Upper lobe of right lung (tissue), 1 donor: ENCODE data around the gene RAD51B. TPM values are rescaled to one million over a fixed set of nuclear protein-coding genes. Genes with fewer than 3 reads are reported as not detected.
A peak's percentile ranks its signal among the peaks of the same experiment; 100 is the strongest.

Source experiments
- ATAC-seq: fragments of 200-7000 bp; cut with Tn5 transposase; one replicate; pipeline ENCODE4 v1.9.1; 2020; ENCODE audit warnings: mild to moderate bottlenecking, moderate library complexity
- DNase-seq: peaks from one replicate; pipeline ENCODE4 v3.0.0-alpha.2; 2020
- H3K27ac ChIP-seq: fragments of 200-600 bp; one replicate; pipeline ENCODE4 v1.8.0; 2022
- H3K27me3 ChIP-seq: fragments of 200-600 bp; one replicate; pipeline ENCODE4 v1.8.0; 2022; ENCODE audit warnings: mild to moderate bottlenecking
- H3K36me3 ChIP-seq: fragments of 200-600 bp; one replicate; pipeline ENCODE4 v1.8.0; 2022
- H3K4me1 ChIP-seq: fragments of 200-600 bp; one replicate; pipeline ENCODE4 v1.8.0; 2022
- H3K4me3 ChIP-seq: fragments of 200-600 bp; one replicate; pipeline ENCODE4 v1.8.0; 2022; ENCODE audit warnings: mild to moderate bottlenecking
- H3K9me3 ChIP-seq: fragments of 200-600 bp; one replicate; pipeline ENCODE4 v1.8.0; 2022
- intact Hi-C: fragments of 100-400 bp; cut with DNase I; formaldehyde crosslinking; loops from one replicate; pipeline ENCODE4 v1.11.0; 2022
- total RNA-seq: library from RNA; stranded (reverse); fragmentation: NEBNext Ultra II Directional; extraction: Animal tissue kit (Norgen Biotek cat#: 25700); gene quantifications from one replicate; pipeline ENCODE4 v1.2.1, GENCODE V29; 2021
- TF ChIP-seq, protein P1 (sequence below): fragments of 200-600 bp; IDR thresholded peaks from one replicate; pipeline ENCODE4 v1.8.0; 2022; ENCODE audit warnings: antibody characterized with exemption
- donor health status: DM: no; HTN: yes; CAD: no; lungs with severe emphysema.

Gene RAD51B
- total RNA-seq, 1 donor from 2014 or later, result 11.5 TPM

DNA sequence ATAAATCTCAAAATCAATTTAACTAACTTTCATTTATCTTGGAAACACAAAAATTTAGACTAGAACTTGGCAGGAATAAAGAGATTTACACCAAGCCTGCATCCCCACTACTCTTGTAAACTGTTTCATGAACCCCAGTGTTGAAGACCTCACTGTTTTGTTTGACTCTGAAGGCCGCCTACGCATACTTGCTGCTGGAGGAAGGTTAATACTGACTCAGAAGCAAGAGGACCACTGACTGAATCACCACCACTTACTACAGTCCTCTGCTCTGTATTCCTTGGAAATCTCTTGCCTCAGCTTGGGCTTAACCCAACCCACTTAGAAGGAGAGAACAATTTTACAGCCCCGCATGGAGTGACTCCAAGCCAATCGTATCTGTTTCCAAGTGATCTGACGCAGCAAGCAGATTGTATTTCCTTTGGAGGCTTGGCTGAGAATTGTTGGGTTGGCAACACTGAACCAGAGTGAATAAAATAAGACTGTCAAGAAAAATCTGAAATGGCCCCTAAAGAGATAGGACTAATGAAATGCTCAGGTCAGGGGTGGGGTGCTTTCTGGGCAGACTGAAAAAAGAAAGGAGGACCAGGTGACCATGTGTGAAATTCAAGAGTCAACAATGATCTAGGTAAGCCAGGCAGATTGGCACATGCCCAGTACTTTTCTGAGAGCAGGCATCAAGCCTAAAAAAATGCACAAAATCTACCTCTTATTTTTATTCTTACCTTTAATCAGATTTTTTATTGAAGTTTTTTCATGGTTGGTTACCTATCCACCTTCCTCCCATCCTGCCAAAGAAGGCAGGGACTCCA, 724.7 kb downstream of the RAD51B start:
- intact Hi-C loops, result no loop called here

GRCh38 chr14:68546839-68547238, 727.3 kb downstream of the RAD51B start:
- ATAC-seq (peak; percentile 8), DNase-seq (no peak)
- TF ChIP-seq, protein P1, sequence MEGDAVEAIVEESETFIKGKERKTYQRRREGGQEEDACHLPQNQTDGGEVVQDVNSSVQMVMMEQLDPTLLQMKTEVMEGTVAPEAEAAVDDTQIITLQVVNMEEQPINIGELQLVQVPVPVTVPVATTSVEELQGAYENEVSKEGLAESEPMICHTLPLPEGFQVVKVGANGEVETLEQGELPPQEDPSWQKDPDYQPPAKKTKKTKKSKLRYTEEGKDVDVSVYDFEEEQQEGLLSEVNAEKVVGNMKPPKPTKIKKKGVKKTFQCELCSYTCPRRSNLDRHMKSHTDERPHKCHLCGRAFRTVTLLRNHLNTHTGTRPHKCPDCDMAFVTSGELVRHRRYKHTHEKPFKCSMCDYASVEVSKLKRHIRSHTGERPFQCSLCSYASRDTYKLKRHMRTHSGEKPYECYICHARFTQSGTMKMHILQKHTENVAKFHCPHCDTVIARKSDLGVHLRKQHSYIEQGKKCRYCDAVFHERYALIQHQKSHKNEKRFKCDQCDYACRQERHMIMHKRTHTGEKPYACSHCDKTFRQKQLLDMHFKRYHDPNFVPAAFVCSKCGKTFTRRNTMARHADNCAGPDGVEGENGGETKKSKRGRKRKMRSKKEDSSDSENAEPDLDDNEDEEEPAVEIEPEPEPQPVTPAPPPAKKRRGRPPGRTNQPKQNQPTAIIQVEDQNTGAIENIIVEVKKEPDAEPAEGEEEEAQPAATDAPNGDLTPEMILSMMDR, result no peak
- Histone ChIP-seq H3K4me3 (no peak overlapping the region), H3K27me3 (no peaks in the 10 kb centered on the region), H3K27ac (peak overlapping the region; percentile 85), H3K9me3 (no peaks in the 10 kb centered on the region), H3K4me1 (peaks cover 57% of the 10 kb centered on the region), H3K36me3 (no peaks in the 10 kb centered on the region)
- intact Hi-C loops, result no loop called here

More for the DNA sequence above, 724.7 kb downstream of the RAD51B start:
- peak overlapping the region; percentile 49 for H3K27ac ChIP-seq
- no peak overlapping the region for H3K4me3 ChIP-seq
- H3K9me3 ChIP-seq, result no peaks in the 10 kb centered on the region
- TF ChIP-seq, protein P1, result no peak
- H3K36me3 ChIP-seq, result no peaks in the 10 kb centered on the region
- peaks cover 51% of the 10 kb centered on the region for H3K4me1 ChIP-seq
- DNase-seq, result no peak
- H3K27me3 ChIP-seq, result no peaks in the 10 kb centered on the region
- peak; percentile 16 for ATAC-seq

GRCh38 chr14:68547305-68548193, 728.0 kb downstream of the RAD51B start:
- Histone ChIP-seq H3K9me3 (no peaks in the 10 kb centered on the region), H3K4me3 (no peak overlapping the region), H3K27ac (peak overlapping the region; percentile 85), H3K4me1 (peaks cover 63% of the 10 kb centered on the region), H3K36me3 (no peaks in the 10 kb centered on the region), H3K27me3 (no peaks in the 10 kb centered on the region)
- ATAC-seq, result peak; percentile 59
- intact Hi-C loops, result no loop called here
- DNase-seq, result no peak
- TF ChIP-seq, protein P1, result no peak

- peak; percentile 73 for ATAC-seq
- TF ChIP-seq, protein P1, result no peak
- no peaks in the 10 kb centered on the region for H3K9me3 ChIP-seq
- no peaks in the 10 kb centered on the region for H3K27me3 ChIP-seq
- no peak overlapping the region for H3K4me3 ChIP-seq
- DNase-seq, result peak; percentile 75
- H3K27ac ChIP-seq, result peak overlapping the region; percentile 85
- peaks cover 71% of the 10 kb centered on the region for H3K4me1 ChIP-seq
- H3K36me3 ChIP-seq, result no peaks in the 10 kb centered on the region
- intact Hi-C loops, result no loop called here
These were observed 728.9 kb downstream of the RAD51B start for GRCh38 chr14:68548194-68549076.

- TF ChIP-seq, protein P1, result no peak
- Histone ChIP-seq H3K27ac (peak overlapping the region; percentile 7), H3K36me3 (no peaks in the 10 kb centered on the region), H3K9me3 (no peaks in the 10 kb centered on the region), H3K4me3 (no peak overlapping the region), H3K27me3 (no peaks in the 10 kb centered on the region), H3K4me1 (peaks cover 57% of the 10 kb centered on the region)
- DNase-seq (no peak), ATAC-seq (no peak)
- intact Hi-C loops, result no loop called here
These were observed 730.7 kb downstream of the RAD51B start for GRCh38 chr14:68550338-68550715.
